K562 (cell line): Measurements from ENCODE around the gene CTSL. TPM values are rescaled to one million over a fixed set of nuclear protein-coding genes. Genes with fewer than 3 reads are reported as not detected.
A peak's percentile ranks its signal among the peaks of the same experiment; 100 is the strongest.

ENCODE experiments used
- ATF7 ChIP-seq: fragments of 450-650 bp; IDR thresholded peaks from 2 replicates; pipeline ENCODE4 v1.7.1; 2014; ENCODE audit warnings: mild to moderate bottlenecking, moderate library complexity
- CEBPB ChIP-seq: fragments of 450-650 bp; IDR thresholded peaks from 2 replicates; pipeline ENCODE4 v1.6.1; 2016; ENCODE audit warnings: missing genetic modification characterization, missing compliant biosample characterization
- GABPB1 ChIP-seq: sonication (generic); formaldehyde crosslinking; IDR thresholded peaks from 2 replicates; pipeline ENCODE4 v1.8.0; 2022; ENCODE audit warnings: mild to moderate bottlenecking, missing genetic modification reagents
- HBP1 ChIP-seq: fragments of 450-650 bp; formaldehyde crosslinking; IDR thresholded peaks from 2 replicates; pipeline ENCODE4 v1.4.0; 2022; ENCODE audit warnings: missing genetic modification characterization
- MYC ChIP-seq, 2 experiments: fragments of 250-450 bp in 1 of 2; sonication (Bioruptor Pico) in 1 of 2; IDR thresholded peaks; 2 replicates each; pipeline versions ENCODE4 v1.5.1 to v1.6.1; 2012 to 2021; ENCODE audit warnings: low read depth in 2 of 2, borderline replicate concordance in 1 of 2, improper control_type of control experiment in 1 of 2, low read length in 1 of 2, mild to moderate bottlenecking in 1 of 2, moderate library complexity in 1 of 2
- RREB1 ChIP-seq: fragments of 250-450 bp; sonication (Bioruptor Pico); IDR thresholded peaks from 2 replicates; pipeline ENCODE4 v1.4.0; 2020
- TAF9B ChIP-seq: fragments of 450-650 bp; IDR thresholded peaks from 2 replicates; pipeline ENCODE4 v1.6.1; 2018; ENCODE audit warnings: mild to moderate bottlenecking; ENCODE audit not compliant: partially characterized antibody
- TBL1XR1 ChIP-seq, 2 experiments: IDR thresholded peaks; 2 replicates each; pipeline ENCODE4 v1.6.1; 2012; ENCODE audit warnings: improper control_type of control experiment in 2 of 2, low read length in 2 of 2, mild to moderate bottlenecking in 1 of 2
- ZMIZ1 ChIP-seq, 2 experiments: fragments of 150-350 bp in 1 of 2; IDR thresholded peaks; 2 replicates each; pipeline ENCODE4 v1.6.1; 2012 to 2016; ENCODE audit warnings: low read depth in 2 of 2, low read length in 2 of 2, mild to moderate bottlenecking in 1 of 2, moderate library complexity in 1 of 2
- ZNF174 ChIP-seq: fragments of 250-450 bp; sonication (Bioruptor Pico); IDR thresholded peaks from 2 replicates; pipeline ENCODE4 v1.4.0; 2020; ENCODE audit warnings: mild to moderate bottlenecking
- polyA plus RNA-seq, 8 experiments: library from polyadenylated mRNA; depleted of rRNA in 4 of 8; stranded (reverse) in 5 of 8; unstranded in 3 of 8; fragments of >200 nt; fragmentation: Nextera tagmentation in 2 of 8; fragmentation: Illumina TruSeq in 1 of 8; extraction: Ambion mirVana in 2 of 8; extraction: Trizol in 1 of 8; gene quantifications; 2 replicates each; pipeline versions ENCODE4 v1.2.1 to v1.2.3, GENCODE V29; 2011 to 2014; ENCODE audit warnings: inconsistent platforms in 1 of 8, missing spikeins in 1 of 8
- total RNA-seq, 7 experiments: library from RNA; depleted of rRNA in 6 of 7; stranded (reverse); fragments of >200 nt in 6 of 7; fragmentation: Illumina TruSeq in 2 of 7; extraction: Trizol in 2 of 7; gene quantifications; 2 replicates each; pipeline versions ENCODE4 v1.2.1 to v1.2.3, GENCODE V29; 2011 to 2021; ENCODE audit warnings: low replicate concordance in 1 of 7
- TF ChIP-seq, protein P1 (sequence below): sonication (generic); IDR thresholded peaks from 2 replicates; pipeline ENCODE4 v1.6.1; 2016
- TF ChIP-seq, protein P2 (sequence below): fragments of 450-650 bp; conservative IDR thresholded peaks from 2 replicates; pipeline ENCODE4 v1.6.1; 2016; ENCODE audit warnings: missing genetic modification characterization, low read depth, mild to moderate bottlenecking, control low read depth, missing compliant biosample characterization

CTSL gene
- total and polyA plus RNA-seq, 9 of the 15 experiments (the other 6 are each of a cell fraction or from before 2014, with no cell fraction given) = 55.9 to 165 (median 93.7) TPM

DNA sequence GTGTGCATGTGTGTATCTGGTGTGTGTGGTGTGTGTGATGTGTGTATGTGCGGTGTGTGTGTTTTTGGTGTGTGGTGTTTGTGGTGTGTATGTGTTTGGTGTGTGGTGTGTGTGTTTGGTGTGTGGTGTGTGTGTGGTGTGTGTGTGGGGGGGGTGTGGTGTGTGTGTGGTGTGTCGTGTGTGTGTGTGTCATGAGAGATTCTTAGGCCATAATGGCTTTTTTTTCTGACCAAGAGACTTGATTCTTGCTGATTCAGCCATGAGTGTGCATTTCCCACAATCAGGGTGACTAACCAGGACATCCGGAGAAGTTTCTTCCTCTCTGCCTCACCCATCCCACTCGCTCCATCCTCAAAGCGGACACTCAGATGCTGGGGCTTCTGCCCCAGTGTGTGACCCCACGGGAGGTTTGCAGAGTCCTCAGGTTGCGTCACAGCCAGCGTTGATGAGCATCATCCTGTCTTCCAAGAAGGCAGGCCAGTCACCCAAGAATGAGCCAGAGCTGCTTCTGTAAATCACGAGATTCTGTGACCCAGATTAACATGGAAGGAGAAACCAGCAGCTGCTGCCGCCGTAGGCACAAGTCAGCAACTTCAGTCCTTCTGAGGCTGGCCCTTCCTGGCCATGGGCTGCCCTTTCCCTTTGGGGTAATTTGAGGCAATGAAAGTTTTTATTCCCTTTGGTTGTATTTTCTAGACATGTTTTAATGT is 12.5 kb upstream of the CTSL start (continued):
- 0 out of 4 replicates have a peak, but pooled peaks of 1 of the 2 experiments have one; percentile 56 for TF ChIP-seq TBL1XR1 (IDR thresholded peaks at IDR 0.05; ENCODE audit: low read length in 2 of 2)
- peak; percentile 40; the same call in 1 of the 2 replicates for TF ChIP-seq GABPB1 (CRISPR knock-in tag)
- peak; percentile 94 for TF ChIP-seq CEBPB
- TF ChIP-seq, protein P1, sequence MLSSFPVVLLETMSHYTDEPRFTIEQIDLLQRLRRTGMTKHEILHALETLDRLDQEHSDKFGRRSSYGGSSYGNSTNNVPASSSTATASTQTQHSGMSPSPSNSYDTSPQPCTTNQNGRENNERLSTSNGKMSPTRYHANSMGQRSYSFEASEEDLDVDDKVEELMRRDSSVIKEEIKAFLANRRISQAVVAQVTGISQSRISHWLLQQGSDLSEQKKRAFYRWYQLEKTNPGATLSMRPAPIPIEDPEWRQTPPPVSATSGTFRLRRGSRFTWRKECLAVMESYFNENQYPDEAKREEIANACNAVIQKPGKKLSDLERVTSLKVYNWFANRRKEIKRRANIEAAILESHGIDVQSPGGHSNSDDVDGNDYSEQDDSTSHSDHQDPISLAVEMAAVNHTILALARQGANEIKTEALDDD = peak; percentile 86
- no peak for TF ChIP-seq ZMIZ1 (IDR thresholded peaks at IDR 0.05; ENCODE audit: low read depth in 2 of 2, low read length in 2 of 2)
- peak; percentile 94 for TF ChIP-seq HBP1 (CRISPR knock-in tag)
- TF ChIP-seq RREB1 (CRISPR knock-in tag) = no peak
- TF ChIP-seq, protein P2, sequence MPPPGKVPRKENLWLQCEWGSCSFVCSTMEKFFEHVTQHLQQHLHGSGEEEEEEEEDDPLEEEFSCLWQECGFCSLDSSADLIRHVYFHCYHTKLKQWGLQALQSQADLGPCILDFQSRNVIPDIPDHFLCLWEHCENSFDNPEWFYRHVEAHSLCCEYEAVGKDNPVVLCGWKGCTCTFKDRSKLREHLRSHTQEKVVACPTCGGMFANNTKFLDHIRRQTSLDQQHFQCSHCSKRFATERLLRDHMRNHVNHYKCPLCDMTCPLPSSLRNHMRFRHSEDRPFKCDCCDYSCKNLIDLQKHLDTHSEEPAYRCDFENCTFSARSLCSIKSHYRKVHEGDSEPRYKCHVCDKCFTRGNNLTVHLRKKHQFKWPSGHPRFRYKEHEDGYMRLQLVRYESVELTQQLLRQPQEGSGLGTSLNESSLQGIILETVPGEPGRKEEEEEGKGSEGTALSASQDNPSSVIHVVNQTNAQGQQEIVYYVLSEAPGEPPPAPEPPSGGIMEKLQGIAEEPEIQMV (tag) = 0 out of 2 replicates have a peak, but pooled peaks have one; percentile 22
- TF ChIP-seq TAF9B = peak; percentile 86
- TF ChIP-seq MYC (IDR thresholded peaks at IDR 0.05; ENCODE audit: low read depth, low read length) = 0 out of 2 replicates have a peak, but pooled peaks have one; percentile 31
- TF ChIP-seq MYC (CRISPR knock-in tag; IDR thresholded peaks at IDR 0.05; ENCODE audit: borderline replicate concordance, low read depth) = no peak
- peak; percentile 90 for TF ChIP-seq ATF7
- no peak for TF ChIP-seq ZNF174 (CRISPR knock-in tag)
